A673 (cell line): ENCODE results near the gene IQCH. TPM values are rescaled to one million over a fixed set of nuclear protein-coding genes. Genes with fewer than 3 reads are reported as not detected.
A peak's percentile ranks its signal among the peaks of the same experiment; 100 is the strongest.

Source experiments
- BruUV-seq: library from RNA; stranded (reverse); fragments of 400-500 nt; replicated peaks from 2 replicates; lab custom pipeline; 2021; lab: Mats Ljungman, UMichigan
- CTCF ChIA-PET: fragments of 300-600 bp; sonication (Branson Sonifier 250); formaldehyde crosslinking; loops from one replicate; lab custom pipeline; 2022; ENCODE audit warnings: antibody characterized with exemption; lab: Charles Lee
- POLR2A ChIA-PET: fragments of 300-600 bp; sonication (Branson Sonifier 250); formaldehyde crosslinking; loops from one replicate; lab custom pipeline; 2022; ENCODE audit warnings: antibody characterized with exemption; ENCODE audit not compliant: low non-redundant PET; lab: Charles Lee
- DNase-seq: peaks from one replicate; pipeline ENCODE4 v3.0.0-alpha.2; 2015; ENCODE audit warnings: low spot score
- H3K27ac ChIP-seq: fragments of 200-600 bp; sonication (generic); 2 replicates; pipeline ENCODE4 v1.5.1; 2016; ENCODE audit warnings: mixed run types, low read depth, mild to moderate bottlenecking, mixed read lengths, antibody characterized with exemption, low read length; ENCODE audit not compliant: poor library complexity, severe bottlenecking
- H3K27me3 ChIP-seq: fragments of 200-600 bp; sonication (generic); replicated peaks from 2 replicates; pipeline ENCODE4 v1.6.1; 2017; ENCODE audit warnings: mixed run types, low read depth, mild to moderate bottlenecking, mixed read lengths, antibody characterized with exemption, low read length; ENCODE audit not compliant: insufficient read depth, poor library complexity
- H3K36me3 ChIP-seq: fragments of 200-600 bp; sonication (generic); 2 replicates; pipeline ENCODE4 v1.6.1; 2016; ENCODE audit warnings: mixed run types, mild to moderate bottlenecking, mixed read lengths, antibody characterized with exemption, low read length; ENCODE audit not compliant: insufficient read depth, poor library complexity, severe bottlenecking
- H3K4me1 ChIP-seq: fragments of 200-600 bp; sonication (generic); 2 replicates; pipeline ENCODE4 v1.6.1; 2017; ENCODE audit warnings: mixed run types, mild to moderate bottlenecking, mixed read lengths, antibody characterized with exemption, low read length; ENCODE audit not compliant: insufficient read depth, poor library complexity, severe bottlenecking
- H3K4me3 ChIP-seq: fragments of 200-600 bp; sonication (generic); 2 replicates; pipeline ENCODE4 v1.5.1; 2016; ENCODE audit warnings: low read depth, mixed run types, mild to moderate bottlenecking, mixed read lengths, low read length; ENCODE audit not compliant: poor library complexity, severe bottlenecking
- H3K9me3 ChIP-seq: fragments of 200-600 bp; sonication (generic); 2 replicates; pipeline ENCODE4 v1.6.1; 2016; ENCODE audit warnings: mixed run types, low read depth, mild to moderate bottlenecking, mixed read lengths, antibody characterized with exemption, low read length; ENCODE audit not compliant: poor library complexity, severe bottlenecking
- CTCF ChIP-seq: fragments of 300-800, 200-600 bp; sonication (generic); conservative IDR thresholded peaks from 2 replicates; pipeline ENCODE4 v1.5.1; 2017; ENCODE audit warnings: low read depth, mild to moderate bottlenecking, antibody characterized with exemption, low read length, moderate library complexity, mixed read lengths
- EZH2 ChIP-seq: fragments of 200-600 bp; sonication (generic); IDR thresholded peaks from 2 replicates; pipeline ENCODE4 v1.6.1; 2017; ENCODE audit warnings: borderline replicate concordance, low read depth, mild to moderate bottlenecking, mixed read lengths, antibody characterized with exemption, low read length; ENCODE audit not compliant: poor library complexity, severe bottlenecking
- intact Hi-C: fragments of 100-400 bp; cut with micrococcal nuclease; formaldehyde crosslinking; loops from one replicate; pipeline ENCODE4 v1.10.0; 2022; ENCODE audit not compliant: unreplicated experiment
- total RNA-seq: library from RNA; stranded (reverse); gene quantifications from 2 replicates; pipeline ENCODE4 v1.2.3, GENCODE V29; 2021

Gene IQCH
- total RNA-seq, 1 experiment from 2014 or later, result 1.7 TPM

- no peaks in the 10 kb centered on the region for H3K36me3 ChIP-seq
- intact Hi-C loops, result no loop called here
- CTCF ChIA-PET, result no interaction called here
- BruUV-seq, result no TSS peak
- H3K9me3 ChIP-seq, result no peaks in the 10 kb centered on the region
- POLR2A ChIA-PET, result no interaction called here
- no peak overlapping the region for H3K4me3 ChIP-seq
- no peaks in the 10 kb centered on the region for H3K27me3 ChIP-seq
- TF ChIP-seq CTCF (no peak), EZH2 (no peak)
- H3K4me1 ChIP-seq, result no peaks in the 10 kb centered on the region
- no peak for DNase-seq
- H3K27ac ChIP-seq, result no peak overlapping the region
Observed at GRCh38 chr15:67384761-67385160, 130.2 kb downstream of the IQCH start.

- no peaks in the 10 kb centered on the region for H3K4me1 ChIP-seq
- ChIA-PET POLR2A (no interaction called here), CTCF (no interaction called here)
- no TSS peak for BruUV-seq
- H3K27ac ChIP-seq, result no peak overlapping the region
- H3K27me3 ChIP-seq, result no peaks in the 10 kb centered on the region
- no peaks in the 10 kb centered on the region for H3K36me3 ChIP-seq
- no peak for DNase-seq
- intact Hi-C loops, result no loop called here
- H3K4me3 ChIP-seq, result no peak overlapping the region
- H3K9me3 ChIP-seq, result no peaks in the 10 kb centered on the region
- TF ChIP-seq CTCF (peak; percentile 29; the same call in 1 of the 2 replicates), EZH2 (no peak)
Observed at GRCh38 chr15:67385971-67386370, 131.4 kb downstream of the IQCH start.

GRCh38 chr15:67386947-67387346, 132.4 kb downstream of the IQCH start:
- TF ChIP-seq EZH2 (no peak), CTCF (no peak)
- POLR2A ChIA-PET, result no interaction called here
- BruUV-seq, result no TSS peak
- Histone ChIP-seq H3K9me3 (no peaks in the 10 kb centered on the region), H3K36me3 (no peaks in the 10 kb centered on the region), H3K4me1 (no peaks in the 10 kb centered on the region), H3K4me3 (no peak overlapping the region), H3K27ac (no peak overlapping the region), H3K27me3 (no peaks in the 10 kb centered on the region)
- no peak for DNase-seq
- CTCF ChIA-PET, result no interaction called here
- intact Hi-C loops, result no loop called here
